G401 (cell line): ENCODE results near the gene GMDS. TPM values are rescaled to one million over a fixed set of nuclear protein-coding genes. Genes with fewer than 3 reads are reported as not detected.

Experiments used
- DNase-seq: peaks from one replicate; pipeline ENCODE4 v3.0.0-alpha.2; 2015; ENCODE audit warnings: low spot score
- in situ Hi-C: cut with HindIII; loops from 2 replicates; pipeline ENCODE4 v1.10.0; 2016; ENCODE audit warnings: low sequenced_read_pairs, mixed read lengths
- total RNA-seq: library from RNA; depleted of rRNA; stranded (reverse); fragments of >200 nt; shearing (Covaris generic); gene quantifications from 2 replicates; pipeline ENCODE4 v1.2.3, GENCODE V29; 2014

The GMDS gene
- total RNA-seq, 1 experiment from 2014 or later: 5.8 TPM

GRCh38 chr6:2185466-2185865, 59.9 kb downstream of the GMDS start:
- in situ Hi-C loops: no loop called here
- DNase-seq: no peak

- in situ Hi-C loops: no loop called here
- no peak for DNase-seq
These were observed 60.5 kb downstream of the GMDS start for GRCh38 chr6:2184700-2185455.

- in situ Hi-C loops: no loop called here
- no peak for DNase-seq
These were observed 61.7 kb downstream of the GMDS start for GRCh38 chr6:2183752-2184151.

GRCh38 chr6:2183246-2183645, 62.2 kb downstream of the GMDS start:
- in situ Hi-C loops: no loop called here

GRCh38 chr6:2182251-2182650, 63.2 kb downstream of the GMDS start:
- DNase-seq: no peak
- in situ Hi-C loops: no loop called here

More at GRCh38 chr6:2183246-2183645, 62.2 kb downstream of the GMDS start:
- no peak for DNase-seq

- in situ Hi-C loops: no loop called here
- DNase-seq: no peak
These were observed 63.8 kb downstream of the GMDS start for GRCh38 chr6:2181567-2181966.

- no peak for DNase-seq
- in situ Hi-C loops: no loop called here
These were observed 65.5 kb downstream of the GMDS start for GRCh38 chr6:2179950-2180349.

- in situ Hi-C loops: no loop called here
- no peak for DNase-seq
These were observed 66.2 kb downstream of the GMDS start for GRCh38 chr6:2179241-2179640.

- DNase-seq: no peak
- in situ Hi-C loops: no loop called here
These were observed 67.3 kb downstream of the GMDS start for GRCh38 chr6:2178125-2178524.

GRCh38 chr6:2175825-2176224, 69.6 kb downstream of the GMDS start:
- in situ Hi-C loops: no loop called here
- DNase-seq: no peak

GRCh38 chr6:2173203-2173961, 72.0 kb downstream of the GMDS start:
- in situ Hi-C loops: no loop called here
- no peak for DNase-seq

- in situ Hi-C loops: no loop called here
- DNase-seq: no peak
These were observed 73.7 kb downstream of the GMDS start for GRCh38 chr6:2171728-2172127.

GRCh38 chr6:2168480-2168879, 76.9 kb downstream of the GMDS start:
- in situ Hi-C loops: no loop called here
- no peak for DNase-seq

- DNase-seq: peak; percentile 37
- in situ Hi-C loops: no loop called here
These were observed 78.7 kb downstream of the GMDS start for GRCh38 chr6:2166717-2167116.

GRCh38 chr6:2165286-2165685, 80.1 kb downstream of the GMDS start:
- in situ Hi-C loops: no loop called here
- peak; percentile 57 for DNase-seq

- in situ Hi-C loops: no loop called here
- no peak for DNase-seq
These were observed 80.9 kb downstream of the GMDS start for GRCh38 chr6:2164481-2164880.

GRCh38 chr6:2162079-2162445, 83.3 kb downstream of the GMDS start:
- DNase-seq: no peak
- in situ Hi-C loops: no loop called here

- in situ Hi-C loops: no loop called here
- no peak for DNase-seq
These were observed 86.7 kb downstream of the GMDS start for GRCh38 chr6:2158596-2159271.

GRCh38 chr6:2157441-2158127, 87.8 kb downstream of the GMDS start:
- in situ Hi-C loops: no loop called here
- no peak for DNase-seq

GRCh38 chr6:2155206-2155605, 90.2 kb downstream of the GMDS start:
- no peak for DNase-seq
- in situ Hi-C loops: no loop called here
